Measurements from ENCODE around the gene CPSF6.

GRCh38 chr12:69211160-69211559 is 28.2 kb upstream of the CPSF6 start:
- TF ChIP-seq CTCF (conservative IDR thresholded peaks at IDR 0.05) (no peak), EZH2 (IDR thresholded peaks at IDR 0.05; ENCODE audit: low read depth) (no peak)
